BLaER1 treated with 17β-estradiol and CSF1 and Interleukin-3, amounts not matched to agents 10 nM and 100 nM (cell line): Measurements from ENCODE around the gene SRGAP1.
"Not testable (repeated sequence)": the region's sequence is repeated elsewhere in the genome, so short reads cannot be mapped to it uniquely, and the experiment has no call there.

Source experiments
- H3K27ac ChIP-seq, 11 experiments: shearing (Covaris generic); formaldehyde crosslinking; 2 replicates each; pipeline ENCODE4 v1.8.1; 2022
- H3K27me3 ChIP-seq, 11 experiments: shearing (Covaris generic); formaldehyde crosslinking; 2 replicates each; pipeline ENCODE4 v1.8.1; 2022
- H3K36me3 ChIP-seq, 11 experiments: shearing (Covaris generic); formaldehyde crosslinking; 2 replicates each; pipeline ENCODE4 v1.8.1; 2022
- H3K4me1 ChIP-seq, 10 experiments: shearing (Covaris generic); formaldehyde crosslinking; 2 replicates each; pipeline ENCODE4 v1.8.1; 2022
- H3K4me2 ChIP-seq, 11 experiments: shearing (Covaris generic); formaldehyde crosslinking; 2 replicates each; pipeline ENCODE4 v1.8.1; 2022
- H3K4me3 ChIP-seq, 10 experiments: shearing (Covaris generic); formaldehyde crosslinking; 2 replicates each; pipeline ENCODE4 v1.8.1; 2022
- H3K9ac ChIP-seq, 11 experiments: shearing (Covaris generic); formaldehyde crosslinking; 2 replicates each; pipeline ENCODE4 v1.8.1; 2022
- H3K9me3 ChIP-seq, 11 experiments: shearing (Covaris generic); formaldehyde crosslinking; replicated peaks in 1 of 11; 2 replicates each; pipeline ENCODE4 v1.8.1; 2022
- H4K20me1 ChIP-seq, 11 experiments: shearing (Covaris generic); formaldehyde crosslinking; 2 replicates each; pipeline ENCODE4 v1.8.1; 2022
- Cebpa-rat ChIP-seq, 11 experiments: shearing (Covaris generic); IDR thresholded peaks; 2 replicates each; pipeline ENCODE4 v1.8.1; 2022

Gene SRGAP1

GRCh38 chr12:64064706-64065105 is 220.2 kb downstream of the SRGAP1 start:
- no peak for TF ChIP-seq Cebpa-rat (IDR thresholded peaks at IDR 0.05)
- H3K4me2 ChIP-seq: no peak overlapping the region
- no peak overlapping the region for H3K9ac ChIP-seq
- H3K4me3 ChIP-seq: no peak overlapping the region
- no peaks in the 10 kb centered on the region for H3K27me3 ChIP-seq
- no peak overlapping the region for H3K27ac ChIP-seq
- no peaks in the 10 kb centered on the region for H3K9me3 ChIP-seq
- peaks cover 0 to 9% (median 0%) of the 10 kb centered on the region in 11 experiments; a peak in 1 of 22 replicates for H3K36me3 ChIP-seq
- H4K20me1 ChIP-seq: no peaks in the 10 kb centered on the region
- no peaks in the 10 kb centered on the region for H3K4me1 ChIP-seq

DNA sequence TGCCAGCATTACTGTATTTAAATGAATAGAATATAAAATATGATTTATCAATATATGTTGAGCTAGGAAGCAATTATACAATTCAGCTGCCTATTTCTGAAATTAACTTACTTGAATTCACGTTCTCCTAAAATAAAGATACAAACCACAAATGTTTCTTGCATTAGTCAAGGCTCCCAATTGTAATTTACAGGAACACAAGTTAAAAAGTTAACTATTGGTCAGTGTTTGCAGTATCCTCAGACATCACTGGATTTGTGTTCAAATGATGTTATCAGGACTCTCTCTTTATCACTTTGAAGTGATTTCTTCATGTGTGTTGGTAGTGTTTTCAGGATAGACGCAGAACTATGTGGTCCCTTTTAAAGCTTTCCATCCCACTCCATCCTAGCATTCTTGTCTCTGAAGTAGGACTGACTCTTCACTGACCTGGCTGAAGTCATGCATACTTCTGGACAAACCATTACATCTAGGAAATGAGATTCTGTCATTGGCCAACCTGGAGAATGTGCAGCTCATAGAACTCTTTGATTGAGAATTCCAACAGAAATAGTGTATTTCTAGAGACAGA is 221.5 kb downstream of the SRGAP1 start:
- no peaks in the 10 kb centered on the region for H4K20me1 ChIP-seq
- H3K9ac ChIP-seq: no peak overlapping the region
- no peak overlapping the region for H3K4me3 ChIP-seq
- no peak for TF ChIP-seq Cebpa-rat (IDR thresholded peaks at IDR 0.05)
- no peaks in the 10 kb centered on the region for H3K4me1 ChIP-seq
- H3K27me3 ChIP-seq: no peaks in the 10 kb centered on the region
- no peaks in the 10 kb centered on the region for H3K9me3 ChIP-seq
- no peak overlapping the region for H3K4me2 ChIP-seq
- peaks cover 0 to 9% (median 0%) of the 10 kb centered on the region in 11 experiments; a peak in 1 of 22 replicates for H3K36me3 ChIP-seq
- no peak overlapping the region for H3K27ac ChIP-seq

DNA sequence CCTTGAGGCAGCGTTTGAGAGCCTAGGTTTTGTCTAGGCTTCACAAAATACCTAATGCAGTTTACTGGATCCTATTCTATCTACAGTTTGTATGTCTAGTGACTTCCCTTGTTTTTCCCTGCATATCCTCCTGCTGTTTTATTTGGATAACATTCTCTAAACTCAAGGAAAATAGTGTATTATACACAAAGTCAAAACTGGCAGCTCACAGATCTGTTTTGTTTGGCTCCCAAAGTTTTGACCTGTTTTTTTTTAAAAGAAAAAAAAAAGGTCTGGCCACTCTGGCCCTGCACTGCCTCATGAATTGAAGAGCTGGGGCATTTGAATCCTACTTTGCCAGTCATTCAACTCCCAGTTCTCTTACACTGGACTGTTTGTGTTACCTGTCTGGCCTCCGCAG is 222.3 kb downstream of the SRGAP1 start:
- Histone ChIP-seq H3K4me2 (no peak overlapping the region), H3K4me3 (no peak overlapping the region), H3K9me3 (no peaks in the 10 kb centered on the region), H3K27me3 (no peaks in the 10 kb centered on the region), H3K36me3 (peaks cover 0 to 9% (median 0%) of the 10 kb centered on the region in 11 experiments; a peak in 1 of 22 replicates), H3K27ac (no peak overlapping the region), H4K20me1 (no peaks in the 10 kb centered on the region), H3K9ac (no peak overlapping the region), H3K4me1 (no peaks in the 10 kb centered on the region)
- TF ChIP-seq Cebpa-rat (IDR thresholded peaks at IDR 0.05): no peak

- Histone ChIP-seq H3K27ac (no peak overlapping the region), H3K36me3 (peaks cover 0 to 16% (median 0%) of the 10 kb centered on the region in 11 experiments; a peak in 1 of 22 replicates), H4K20me1 (no peaks in the 10 kb centered on the region), H3K4me1 (no peaks in the 10 kb centered on the region), H3K9me3 (peaks cover 0 to 13% (median 0%) of the 10 kb centered on the region in 11 experiments; a peak in 9 of 22 replicates), H3K4me3 (no peak overlapping the region), H3K4me2 (no peak overlapping the region), H3K9ac (no peak overlapping the region), H3K27me3 (no peaks in the 10 kb centered on the region)
- TF ChIP-seq Cebpa-rat (IDR thresholded peaks at IDR 0.05): no peak
These were observed 226.0 kb downstream of the SRGAP1 start for GRCh38 chr12:64070454-64070853.

DNA sequence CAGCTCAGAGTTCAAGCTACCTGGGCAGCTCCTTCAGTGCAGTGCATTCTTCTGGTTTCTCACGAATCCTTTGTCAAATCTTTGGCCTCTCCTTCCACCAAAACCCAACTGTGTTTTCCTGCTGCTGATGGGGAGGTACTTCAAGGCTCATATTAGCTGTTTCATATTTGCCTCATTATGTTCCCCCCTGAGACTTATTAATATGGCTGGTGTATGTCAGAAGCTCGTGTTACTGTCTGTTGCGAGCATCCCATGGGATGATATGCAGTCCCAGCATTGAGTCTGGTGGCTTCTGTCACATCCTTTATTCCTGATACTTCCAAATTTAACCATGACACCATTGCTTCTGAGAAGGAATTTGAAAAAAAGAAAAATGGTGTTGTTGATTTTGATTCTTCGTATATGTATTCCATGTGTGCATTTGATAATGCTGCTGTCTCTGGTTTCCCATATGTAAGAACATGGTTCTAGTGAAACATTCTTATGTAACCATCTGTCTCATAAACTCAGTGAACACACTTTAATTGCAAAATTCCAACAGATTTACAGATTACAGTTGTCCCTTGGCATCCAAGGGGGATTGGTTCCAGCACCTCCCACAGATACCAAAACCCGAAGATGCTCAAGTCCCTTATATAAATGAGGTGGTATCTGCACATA is 228.5 kb downstream of the SRGAP1 start:
- Histone ChIP-seq H3K4me1 (no peaks in the 10 kb centered on the region), H4K20me1 (no peaks in the 10 kb centered on the region), H3K27ac (no peak overlapping the region), H3K9me3 (peaks cover 0 to 13% (median 0%) of the 10 kb centered on the region in 11 experiments; a peak in 9 of 22 replicates), H3K36me3 (0 out of 22 replicates have a peak, but pooled peaks cover 0 to 8% (median 0%) of the 10 kb centered on the region in 11 experiments), H3K4me2 (no peak overlapping the region), H3K27me3 (no peaks in the 10 kb centered on the region), H3K9ac (no peak overlapping the region), H3K4me3 (no peak overlapping the region)
- TF ChIP-seq Cebpa-rat (IDR thresholded peaks at IDR 0.05): no peak

DNA sequence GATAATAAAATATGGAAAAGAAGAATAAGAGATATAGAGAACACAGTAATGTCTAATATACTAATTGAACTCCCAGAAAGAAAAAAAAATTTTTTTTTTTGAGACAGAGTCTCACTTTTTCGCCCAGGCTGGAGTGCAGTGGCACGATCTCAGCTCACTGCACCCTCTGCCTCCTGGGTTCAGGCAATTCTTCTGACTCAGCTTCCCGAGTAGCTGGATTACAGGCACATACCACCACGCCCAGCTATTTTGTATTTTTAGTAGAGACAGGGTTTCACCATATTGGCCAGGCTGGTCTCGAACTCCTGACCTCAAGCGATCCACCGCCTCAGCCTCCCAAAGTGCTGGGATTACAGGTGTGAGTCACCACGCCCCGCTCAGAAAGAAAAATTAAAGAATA is 232.1 kb downstream of the SRGAP1 start:
- not testable (repeated sequence) for H3K4me1 ChIP-seq, H3K4me2 ChIP-seq, H4K20me1 ChIP-seq, H3K27me3 ChIP-seq, H3K9ac ChIP-seq, H3K4me3 ChIP-seq, H3K27ac ChIP-seq
- H3K36me3 ChIP-seq: peaks cover 0 to 15% (median 0%) of the 10 kb centered on the region in 11 experiments; a peak in 2 of 22 replicates
- peaks cover 0 to 13% (median 0%) of the 10 kb centered on the region in 11 experiments; a peak in 9 of 22 replicates for H3K9me3 ChIP-seq

GRCh38 chr12:64077922-64078321 is 233.4 kb downstream of the SRGAP1 start:
- H3K9me3 ChIP-seq: peaks cover 0 to 13% (median 0%) of the 10 kb centered on the region in 11 experiments; a peak in 9 of 22 replicates
- H3K4me3 ChIP-seq: no peak overlapping the region
- H3K4me2 ChIP-seq: no peak overlapping the region
- peaks cover 0 to 12% (median 0%) of the 10 kb centered on the region in 11 experiments; a peak in 2 of 22 replicates for H3K36me3 ChIP-seq
- H3K4me1 ChIP-seq: no peaks in the 10 kb centered on the region
- no peak for TF ChIP-seq Cebpa-rat (IDR thresholded peaks at IDR 0.05)
- H4K20me1 ChIP-seq: no peaks in the 10 kb centered on the region; a peak in 1 of 22 replicates
- H3K9ac ChIP-seq: no peak overlapping the region
- no peak overlapping the region for H3K27ac ChIP-seq
- no peaks in the 10 kb centered on the region for H3K27me3 ChIP-seq

DNA sequence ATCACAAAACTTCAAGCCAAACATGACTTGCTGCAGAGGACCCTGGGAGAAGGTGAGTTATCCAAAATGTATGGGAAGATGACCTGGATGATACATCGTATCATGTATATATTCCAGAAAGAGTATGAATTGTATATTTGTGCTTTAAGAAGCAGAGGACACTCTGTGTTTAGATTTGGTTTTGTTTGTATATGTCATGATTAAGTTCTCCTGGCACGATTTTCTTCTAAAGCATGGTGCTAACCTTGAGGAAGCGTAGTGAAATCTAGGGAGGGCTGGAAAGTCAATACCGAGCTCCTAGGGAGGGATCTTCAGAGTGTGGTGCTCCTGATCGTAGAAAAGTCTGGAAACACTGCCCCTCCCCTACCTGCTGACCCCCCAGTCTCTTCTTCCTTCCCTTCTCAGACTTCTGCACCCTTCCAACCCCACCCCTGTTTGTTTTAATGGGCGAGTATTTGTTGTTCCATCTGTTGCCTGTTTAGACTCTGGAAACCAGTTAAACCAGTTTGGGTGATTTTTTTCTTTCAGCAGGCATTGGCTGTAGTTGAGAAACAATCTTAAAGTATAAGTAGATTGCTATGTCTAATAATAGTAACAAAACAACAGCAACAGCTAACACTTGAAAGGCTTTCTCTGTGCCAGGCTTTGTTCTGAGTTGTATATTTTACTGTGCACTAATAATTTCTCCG is 236.0 kb downstream of the SRGAP1 start:
- peaks cover 0 to 2% (median 0%) of the 10 kb centered on the region in 11 experiments; a peak in 2 of 22 replicates for H3K27me3 ChIP-seq
- H3K36me3 ChIP-seq: peaks cover 0 to 11% (median 0%) of the 10 kb centered on the region in 11 experiments; a peak in 2 of 22 replicates
- peaks cover 0 to under 1% (median 0%) of the 10 kb centered on the region in 11 experiments; a peak in 1 of 22 replicates for H3K9me3 ChIP-seq
- no peak overlapping the region for H3K4me3 ChIP-seq
- H4K20me1 ChIP-seq: no peaks in the 10 kb centered on the region; a peak in 1 of 22 replicates
- no peak overlapping the region for H3K27ac ChIP-seq
- H3K9ac ChIP-seq: no peak overlapping the region
- TF ChIP-seq Cebpa-rat (IDR thresholded peaks at IDR 0.05): no peak
- H3K4me1 ChIP-seq: no peaks in the 10 kb centered on the region
- H3K4me2 ChIP-seq: no peak overlapping the region

- Histone ChIP-seq H3K4me3 (no peak overlapping the region), H3K27me3 (peaks cover 0 to 8% (median 0%) of the 10 kb centered on the region in 11 experiments; a peak in 3 of 22 replicates)
These were observed 236.5 kb downstream of the SRGAP1 start for GRCh38 chr12:64081008-64081404.

More at GRCh38 chr12:64081008-64081404, 236.5 kb downstream of the SRGAP1 start:
- Histone ChIP-seq H3K4me1 (no peaks in the 10 kb centered on the region), H3K9me3 (no peaks in the 10 kb centered on the region), H3K4me2 (no peak overlapping the region), H4K20me1 (no peaks in the 10 kb centered on the region; a peak in 1 of 22 replicates), H3K36me3 (peaks cover 0 to 11% (median 0%) of the 10 kb centered on the region in 11 experiments; a peak in 2 of 22 replicates), H3K27ac (no peak overlapping the region), H3K9ac (no peak overlapping the region)
- TF ChIP-seq Cebpa-rat (IDR thresholded peaks at IDR 0.05): no peak
